ENCODE measurements around the gene ELMO3.
A peak's percentile ranks its signal among the peaks of the same experiment; 100 is the strongest.

Gene ELMO3

GRCh38 chr16:67244387-67245185 is 45.7 kb downstream of the ELMO3 start:
- DNase-seq = peak; percentile 73

DNA sequence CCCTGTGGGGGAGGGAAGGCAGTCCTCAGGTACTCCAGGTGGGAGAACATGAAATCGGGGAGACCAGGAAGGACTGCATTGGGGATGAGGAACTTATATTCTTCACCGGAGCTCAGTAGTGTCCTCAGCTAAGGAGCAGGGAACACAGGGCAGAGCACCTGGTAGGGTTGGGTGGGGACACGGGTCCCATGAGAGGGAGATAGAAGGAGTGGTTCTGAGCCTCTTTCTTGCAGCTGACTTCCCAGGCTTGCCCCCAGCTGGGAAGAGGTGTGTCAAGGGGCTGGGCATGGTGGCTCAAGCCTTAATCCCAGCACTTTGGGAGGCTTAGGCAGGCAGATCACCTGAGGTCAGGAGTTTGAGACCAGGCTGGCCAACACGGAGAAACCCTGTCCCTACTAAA is 46.3 kb downstream of the ELMO3 start:
- no peak for DNase-seq

GRCh38 chr16:67245674-67246080 is 46.7 kb downstream of the ELMO3 start:
- DNase-seq = no peak

GRCh38 chr16:67246081-67246755 is 47.3 kb downstream of the ELMO3 start:
- DNase-seq = peak; percentile 51

GRCh38 chr16:67246756-67247191 is 47.8 kb downstream of the ELMO3 start:
- no peak for DNase-seq

DNA sequence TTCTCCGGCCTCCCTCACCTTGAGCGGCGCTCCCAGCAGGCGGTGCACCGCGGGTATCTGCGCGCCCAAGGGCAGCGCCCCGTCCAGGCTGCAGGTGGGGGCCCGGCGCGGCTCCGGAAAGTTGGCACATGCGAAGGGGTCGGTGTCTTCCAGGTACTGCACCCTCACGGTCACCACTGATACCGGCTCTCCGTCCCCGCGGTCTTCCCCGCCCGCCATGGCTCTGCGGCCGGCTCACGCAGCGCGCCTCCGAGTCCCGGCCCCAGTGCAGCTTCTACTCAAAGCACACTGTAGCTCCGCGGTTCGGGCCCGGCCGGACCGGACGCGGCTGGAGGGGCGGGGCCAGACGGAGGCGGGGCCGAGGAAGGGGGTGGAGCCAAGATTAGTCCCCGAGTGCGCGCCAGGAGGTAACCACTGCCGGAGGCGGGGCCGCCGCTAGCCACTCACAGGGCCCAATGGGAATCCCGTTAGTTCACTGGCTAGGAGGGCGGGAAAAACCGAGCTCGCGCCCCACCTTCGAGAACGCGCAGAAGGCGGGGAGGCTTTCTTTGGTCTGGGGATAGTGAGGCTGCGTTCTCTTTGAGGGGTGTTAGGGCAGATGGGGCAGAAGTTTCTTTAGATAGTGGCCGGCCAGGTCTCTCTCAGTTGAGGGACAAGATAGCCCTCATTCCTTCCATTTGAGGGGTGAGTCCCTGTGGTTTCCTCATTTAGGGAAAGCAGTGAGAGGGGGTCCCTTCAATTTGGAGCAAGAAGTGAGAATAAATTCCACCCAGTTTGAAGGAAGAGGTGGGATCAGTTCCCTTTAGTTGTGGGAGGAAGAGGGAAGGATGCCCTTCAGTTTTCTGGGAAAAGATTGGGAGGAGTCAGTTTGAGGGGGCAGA is 48.5 kb downstream of the ELMO3 start, which contains the start of gene FHOD1:
Gene FHOD1, minus strand, starts transcription at position 290 of the 881 bp plus-strand sequence. Its CDS starts 71 bp downstream, at position 219.
- DNase-seq = peak; percentile 97

DNA sequence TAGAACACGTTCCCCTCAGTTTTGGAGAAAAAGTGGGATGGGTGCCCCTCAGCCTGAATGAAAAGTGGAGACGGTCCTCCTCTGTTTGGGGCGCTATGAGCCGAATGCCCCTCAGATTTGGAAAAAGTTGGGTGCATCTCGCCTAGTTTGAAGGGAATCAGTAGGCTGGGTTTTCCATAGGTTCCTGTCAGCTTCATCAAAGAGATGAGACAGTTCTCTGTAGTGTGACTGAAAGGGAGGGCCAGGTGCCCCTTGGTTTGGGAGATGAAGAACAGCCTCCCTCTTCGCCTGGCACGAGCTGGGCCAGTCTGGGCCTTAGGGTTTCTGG is 49.1 kb downstream of the ELMO3 start:
- DNase-seq = no peak

- DNase-seq = no peak
Measured at GRCh38 chr16:67248401-67249177, 49.7 kb downstream of the ELMO3 start, which contains the start of gene SLC9A5. SLC9A5 (plus strand) TSS chr16:67248979; CDS start chr16:67249015, 36 bp downstream.

DNA sequence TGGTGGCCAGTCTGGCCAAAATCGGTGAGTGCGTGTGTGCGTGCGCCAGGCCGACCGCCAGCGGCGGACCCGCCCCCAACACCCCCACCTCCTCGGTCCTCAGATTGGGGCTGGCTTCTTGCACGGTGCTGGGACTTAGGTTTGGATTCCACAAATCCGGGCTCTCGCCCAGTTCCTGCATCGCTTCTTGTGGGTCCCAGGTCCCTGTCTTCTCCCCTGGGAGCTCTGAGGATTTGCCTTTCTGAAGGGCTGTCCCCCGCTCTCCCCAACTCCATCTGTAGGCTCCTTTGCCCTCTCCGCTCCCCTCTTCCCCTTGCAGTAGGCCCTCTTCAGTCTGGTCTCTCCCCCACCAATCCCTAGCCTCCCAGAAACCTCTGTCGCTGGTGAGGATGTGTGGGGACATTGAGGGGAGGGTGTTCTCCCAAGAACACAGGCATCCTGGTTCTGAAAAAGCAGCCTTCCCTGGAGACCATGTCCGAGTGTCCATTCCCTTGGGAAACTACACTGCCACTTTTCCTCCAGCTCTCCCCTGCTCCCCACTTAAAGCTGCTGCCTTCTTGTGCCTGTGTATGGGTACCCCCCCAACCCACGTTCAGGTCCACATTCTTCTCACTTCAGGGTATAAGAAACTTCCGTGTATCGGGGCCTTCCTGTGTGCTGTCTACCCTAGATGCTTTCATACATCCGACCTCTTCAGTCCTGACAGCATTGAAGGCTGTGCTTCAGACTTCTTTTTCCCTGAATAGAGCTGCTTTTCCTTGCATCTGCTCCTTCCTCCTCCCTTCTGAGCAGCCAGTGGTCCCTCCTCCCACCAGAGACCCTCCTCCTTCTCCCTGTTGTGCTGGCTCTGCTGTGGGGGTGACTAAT is 50.5 kb downstream of the ELMO3 start:
- DNase-seq = no peak

GRCh38 chr16:67250045-67250327 is 51.1 kb downstream of the ELMO3 start:
- DNase-seq = no peak

GRCh38 chr16:67252609-67253497 is 53.9 kb downstream of the ELMO3 start:
- no peak for DNase-seq

Data from stimulated activated CD4-positive, alpha-beta T cell treated with anti-CD3 and anti-CD28 coated beads, Interleukin-4, amount 100 ng/mL, for 1 hour (primary cell).